HG03108 (cell line): ENCODE measurements around the gene C1QTNF5.
A peak's percentile ranks its signal among the peaks of the same experiment; 100 is the strongest.
"Not testable (repeated sequence)": the region's sequence is repeated elsewhere in the genome, so short reads cannot be mapped to it uniquely, and the experiment has no call there.

Experiments used
- ATAC-seq: cut with Tn5 transposase; IDR thresholded peaks from one replicate; pipeline ENCODE4 v1.9.1; 2021; ENCODE audit warnings: moderate library complexity; ENCODE audit not compliant: unreplicated experiment

The C1QTNF5 gene, protein sequence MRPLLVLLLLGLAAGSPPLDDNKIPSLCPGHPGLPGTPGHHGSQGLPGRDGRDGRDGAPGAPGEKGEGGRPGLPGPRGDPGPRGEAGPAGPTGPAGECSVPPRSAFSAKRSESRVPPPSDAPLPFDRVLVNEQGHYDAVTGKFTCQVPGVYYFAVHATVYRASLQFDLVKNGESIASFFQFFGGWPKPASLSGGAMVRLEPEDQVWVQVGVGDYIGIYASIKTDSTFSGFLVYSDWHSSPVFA

DNA sequence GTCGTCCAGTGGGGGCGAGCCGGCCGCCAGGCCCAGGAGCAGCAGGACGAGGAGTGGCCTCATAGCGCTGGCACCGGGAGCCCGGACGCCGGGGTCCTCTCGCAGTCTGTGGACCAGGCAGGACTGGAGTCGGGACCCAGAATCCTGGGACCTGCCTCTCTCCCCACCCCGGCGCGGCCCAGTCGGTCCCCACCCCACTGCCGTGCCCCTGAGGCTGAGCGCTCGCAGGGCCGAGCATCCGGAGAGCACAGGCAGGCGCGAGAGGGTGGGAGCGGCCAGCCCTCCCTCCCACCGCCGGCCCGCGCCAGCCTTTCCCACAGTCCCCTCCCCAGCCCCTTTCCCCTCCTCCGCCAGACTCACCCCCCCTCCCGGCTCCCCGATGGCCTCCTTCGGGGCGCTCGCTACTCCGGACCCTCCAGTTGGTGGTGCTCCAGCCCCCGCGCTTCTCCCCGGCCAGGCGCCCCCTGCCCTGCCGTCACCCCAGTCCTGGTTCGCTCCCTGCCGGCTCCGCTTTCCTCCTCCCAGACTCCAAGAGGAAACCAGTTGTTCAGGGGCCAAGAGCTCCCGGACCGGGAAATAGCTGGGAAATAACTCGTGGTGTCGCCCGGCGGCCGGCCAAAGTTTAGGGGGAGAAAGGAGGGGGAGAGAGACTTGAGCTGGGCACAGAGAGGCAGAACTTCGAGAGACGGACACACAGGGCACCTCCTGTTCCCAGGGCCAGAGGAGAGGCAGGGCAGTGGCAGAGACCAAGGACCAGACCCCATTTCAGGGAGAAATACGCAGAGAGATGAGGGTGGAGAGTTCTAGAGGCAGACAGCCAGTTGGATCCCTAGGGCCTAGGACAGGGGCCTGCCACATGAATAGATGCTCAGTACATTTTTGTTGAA, at the start of gene C1QTNF5:
C1QTNF5 (minus strand) TSS at position 549 of the 887 bp plus-strand sequence; CDS start at position 63, 486 bp downstream.
- no peak for ATAC-seq

DNA sequence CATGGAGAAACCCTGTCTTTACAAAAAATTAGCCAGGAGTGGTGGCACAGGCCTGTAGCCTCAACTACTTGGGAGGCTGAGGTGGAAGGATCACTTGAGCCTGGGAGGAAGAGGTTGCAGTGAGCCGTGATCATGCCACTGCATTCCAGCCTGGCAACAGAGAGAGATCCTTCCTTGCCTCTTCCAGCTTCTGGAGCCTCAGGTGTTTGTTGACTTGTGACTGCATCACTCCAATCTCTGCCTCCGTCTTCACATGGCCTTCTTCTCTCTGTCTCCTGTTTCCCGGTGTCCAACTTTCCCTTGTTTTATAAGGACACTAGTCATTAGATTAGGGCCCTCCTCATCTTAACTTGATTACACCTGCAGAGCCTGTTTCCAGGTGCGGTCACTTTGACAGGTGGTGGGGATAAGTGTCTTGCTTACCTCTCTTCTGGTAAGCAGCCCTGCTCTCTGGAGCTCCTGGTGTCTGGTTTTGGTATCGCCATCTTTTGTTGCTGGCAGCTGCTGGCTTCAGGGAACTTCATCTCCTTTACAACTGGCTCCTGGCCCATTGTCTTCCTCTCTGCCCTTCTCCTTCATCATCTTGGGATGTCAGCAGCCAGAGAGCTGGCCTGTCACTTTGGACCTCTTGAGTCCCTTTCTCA, 49.0 kb upstream of the C1QTNF5 start:
- ATAC-seq: no peak

DNA sequence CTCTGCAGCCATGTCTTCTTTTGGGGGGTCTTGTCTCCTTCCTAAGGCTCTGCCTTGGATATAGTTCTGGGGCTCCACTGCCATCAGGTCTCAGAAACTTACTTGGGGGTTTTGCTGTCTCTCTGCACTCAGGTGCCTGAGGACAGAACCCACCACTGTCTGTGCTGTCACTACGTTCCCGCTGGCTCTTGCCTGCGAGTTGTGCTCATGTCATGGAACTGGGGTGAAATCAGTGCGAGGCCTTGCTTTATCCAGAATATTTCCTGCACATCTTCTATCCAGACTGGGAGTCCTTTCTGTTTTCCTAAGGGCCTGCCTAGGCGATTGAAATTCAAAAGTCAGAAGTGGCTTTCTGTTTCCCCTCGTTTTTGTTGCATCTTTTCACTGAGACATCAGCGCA, 47.4 kb upstream of the C1QTNF5 start:
- ATAC-seq: no peak

DNA sequence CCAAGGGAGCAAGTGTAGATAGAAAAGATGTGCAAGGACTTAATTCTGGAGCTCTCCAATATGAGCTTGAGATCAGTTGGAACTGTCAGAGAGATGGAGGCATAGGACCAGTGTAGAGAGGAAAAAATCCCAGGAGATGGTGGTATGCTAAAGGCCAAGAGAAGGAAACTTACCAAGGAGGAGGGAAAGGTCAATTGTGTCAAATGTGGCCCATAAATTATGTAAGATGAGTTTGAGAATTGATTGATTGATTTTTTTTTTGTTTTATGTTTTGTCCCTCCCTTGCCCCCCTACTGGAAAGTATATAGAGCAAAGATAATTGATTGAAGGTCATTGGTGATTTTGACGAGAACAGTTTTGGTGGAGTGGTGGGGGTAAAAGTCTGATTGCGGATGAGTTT, 43.6 kb upstream of the C1QTNF5 start:
- ATAC-seq: no peak

DNA sequence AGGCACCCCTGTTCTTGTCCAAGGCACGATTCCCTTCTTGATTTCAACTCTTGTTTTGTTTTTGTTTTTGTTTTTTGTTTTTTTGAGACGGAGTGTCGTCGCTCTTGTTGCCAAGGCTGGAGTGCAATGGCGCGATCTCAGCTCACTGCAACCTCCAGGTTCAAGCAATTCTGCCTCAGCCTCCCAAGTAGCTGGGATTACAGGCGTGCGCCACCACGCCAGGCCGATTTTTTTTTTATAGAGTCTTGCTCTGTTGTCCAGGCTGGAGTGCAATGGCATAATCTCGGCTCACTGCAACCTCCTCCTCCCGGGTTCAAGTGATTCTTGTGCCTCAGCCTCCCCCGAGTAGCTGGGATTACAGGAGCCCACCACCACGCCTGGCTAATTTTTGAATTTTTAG, 41.8 kb upstream of the C1QTNF5 start:
- ATAC-seq: not testable (repeated sequence)

DNA sequence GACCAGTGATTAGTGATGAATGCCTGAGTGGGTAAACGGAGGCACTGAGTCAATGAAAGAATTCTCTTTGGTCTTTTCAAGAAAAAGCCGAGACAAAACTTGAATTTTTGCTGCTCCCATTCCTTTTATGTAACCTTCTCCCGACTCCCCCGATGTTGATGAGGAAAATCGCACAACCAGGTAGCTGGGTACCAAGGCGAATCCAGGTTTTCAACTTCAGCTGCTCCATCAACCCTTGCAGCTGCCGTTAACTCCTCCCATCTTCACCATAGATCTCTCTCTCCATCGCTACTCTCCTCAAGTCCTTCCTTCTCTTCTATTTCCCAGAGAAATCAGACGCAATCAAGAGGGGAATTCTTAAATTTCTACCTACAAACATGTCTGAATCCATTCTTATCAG, 41.4 kb upstream of the C1QTNF5 start:
- ATAC-seq: no peak

DNA sequence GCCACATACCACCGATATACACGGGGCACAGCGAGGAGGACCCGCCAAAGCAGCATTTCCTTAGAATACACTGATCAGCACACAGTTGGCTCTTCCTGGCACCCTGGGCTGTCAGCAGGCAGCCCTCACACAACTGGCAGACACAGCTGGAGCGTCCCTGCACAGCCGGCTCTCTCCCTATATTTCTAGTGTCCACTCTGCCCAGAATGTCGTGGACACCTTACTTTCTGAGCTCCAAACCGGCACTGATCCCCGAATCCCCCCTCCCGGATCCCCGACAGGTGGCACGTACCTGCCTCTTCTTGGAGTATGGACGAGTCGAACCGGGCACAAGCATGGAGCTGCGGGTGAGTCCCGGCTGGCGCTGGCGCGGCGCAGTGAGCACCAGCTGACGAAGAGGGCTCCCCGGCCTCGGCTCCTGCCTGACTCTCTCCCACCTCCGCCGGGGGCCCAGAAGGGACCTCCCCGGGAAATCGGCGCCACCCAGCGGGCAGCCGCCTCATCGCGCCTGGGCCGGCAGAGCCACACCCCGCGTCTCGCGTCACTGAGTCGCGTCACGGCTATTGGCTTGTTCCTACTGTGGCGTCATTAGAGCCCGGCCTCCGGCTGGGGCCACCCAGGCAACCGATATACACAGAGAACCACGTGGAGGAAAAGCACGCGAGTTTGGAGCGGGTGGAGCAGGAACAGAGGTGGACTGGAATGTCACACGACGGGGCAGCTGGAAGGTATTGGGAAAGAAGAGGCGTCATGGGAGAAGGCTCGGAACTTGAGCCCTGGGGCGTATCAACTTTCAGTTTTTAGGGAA, 40.7 kb upstream of the C1QTNF5 start, which contains the start of gene USP2:
USP2 (minus strand) TSS at position 510 of the 808 bp plus-strand sequence. CDS start 8,210 bp downstream, outside the sequence.
- peak; percentile 97 for ATAC-seq

DNA sequence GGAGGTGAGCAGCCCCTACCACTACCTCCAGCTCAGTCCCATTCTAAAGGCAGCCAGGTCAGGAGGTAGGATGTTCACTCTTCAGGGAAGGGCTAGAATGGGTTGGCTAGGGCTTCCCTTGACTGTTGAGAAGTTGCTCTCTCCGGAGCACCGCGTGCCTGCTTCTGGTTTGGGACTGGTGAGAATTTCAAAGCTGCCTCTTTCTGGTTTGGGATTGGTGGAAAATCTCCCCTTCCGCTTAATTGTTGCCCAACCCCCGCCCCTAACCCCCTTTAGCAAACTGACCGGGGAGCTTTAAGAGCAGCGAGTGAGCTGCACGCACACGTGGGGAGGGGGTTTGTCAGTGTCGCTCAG, 40.1 kb upstream of the C1QTNF5 start:
- ATAC-seq: no peak

DNA sequence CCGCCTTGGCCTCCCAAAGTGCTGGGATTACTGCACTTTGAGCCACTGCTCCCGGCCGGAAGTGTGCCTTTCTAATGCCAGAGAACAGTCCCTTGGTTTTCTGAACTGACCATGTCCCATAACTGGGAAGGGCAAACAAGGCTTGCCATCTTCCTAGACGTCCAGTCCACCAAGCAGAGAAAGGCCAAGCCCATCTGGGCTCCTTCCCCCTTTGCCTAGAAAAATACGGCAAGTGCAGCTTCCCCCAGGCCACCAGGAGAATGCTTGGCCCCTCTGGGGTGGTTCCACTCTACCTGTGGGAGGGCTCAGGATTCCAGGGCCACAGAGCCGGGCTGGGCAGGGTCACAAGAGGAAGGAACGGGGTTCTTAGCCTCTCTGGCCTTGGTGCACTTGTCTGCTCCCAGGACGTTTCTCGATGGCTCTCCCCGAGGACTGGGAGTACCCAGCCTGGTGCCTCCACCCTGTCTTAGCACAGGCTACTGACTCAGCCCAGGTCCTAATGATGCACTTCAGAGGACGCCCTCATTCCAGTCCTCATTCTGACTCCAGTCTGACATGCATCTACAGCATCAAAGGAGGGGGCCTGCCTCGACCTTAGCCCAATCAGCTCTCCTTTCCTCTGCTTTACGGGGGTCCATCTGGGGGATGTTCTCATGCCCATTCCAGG, 39.6 kb upstream of the C1QTNF5 start:
- no peak for ATAC-seq

DNA sequence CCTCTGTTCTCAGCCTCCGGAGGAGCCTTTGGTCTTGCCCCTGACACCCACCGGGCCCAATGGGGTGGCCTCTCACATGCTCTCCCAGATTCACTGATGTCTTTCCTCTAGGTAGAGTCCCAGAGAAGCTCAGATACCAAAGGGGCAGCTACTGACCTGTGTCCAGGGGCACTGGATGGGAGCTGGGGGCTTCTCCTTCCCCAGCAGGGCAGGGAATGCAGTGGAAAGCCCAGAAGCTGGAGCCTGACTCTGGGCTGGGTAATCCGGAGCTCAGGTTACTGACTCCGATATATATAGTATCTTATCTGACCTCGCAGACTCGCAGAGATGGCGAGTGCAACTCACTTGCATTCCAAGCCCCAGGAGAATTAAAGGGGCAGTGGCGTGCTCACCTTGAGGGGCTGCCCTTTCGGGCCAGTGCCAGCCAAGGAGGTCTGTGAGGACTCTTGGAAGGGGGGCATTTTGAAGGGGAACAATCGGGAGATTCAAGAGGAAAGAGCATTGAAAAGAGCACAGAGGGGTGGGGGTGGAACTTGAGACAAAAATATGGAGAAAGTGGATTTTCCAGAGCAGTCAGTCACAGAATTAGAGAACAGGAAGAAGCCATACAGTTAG, 38.3 kb upstream of the C1QTNF5 start:
- no peak for ATAC-seq

DNA sequence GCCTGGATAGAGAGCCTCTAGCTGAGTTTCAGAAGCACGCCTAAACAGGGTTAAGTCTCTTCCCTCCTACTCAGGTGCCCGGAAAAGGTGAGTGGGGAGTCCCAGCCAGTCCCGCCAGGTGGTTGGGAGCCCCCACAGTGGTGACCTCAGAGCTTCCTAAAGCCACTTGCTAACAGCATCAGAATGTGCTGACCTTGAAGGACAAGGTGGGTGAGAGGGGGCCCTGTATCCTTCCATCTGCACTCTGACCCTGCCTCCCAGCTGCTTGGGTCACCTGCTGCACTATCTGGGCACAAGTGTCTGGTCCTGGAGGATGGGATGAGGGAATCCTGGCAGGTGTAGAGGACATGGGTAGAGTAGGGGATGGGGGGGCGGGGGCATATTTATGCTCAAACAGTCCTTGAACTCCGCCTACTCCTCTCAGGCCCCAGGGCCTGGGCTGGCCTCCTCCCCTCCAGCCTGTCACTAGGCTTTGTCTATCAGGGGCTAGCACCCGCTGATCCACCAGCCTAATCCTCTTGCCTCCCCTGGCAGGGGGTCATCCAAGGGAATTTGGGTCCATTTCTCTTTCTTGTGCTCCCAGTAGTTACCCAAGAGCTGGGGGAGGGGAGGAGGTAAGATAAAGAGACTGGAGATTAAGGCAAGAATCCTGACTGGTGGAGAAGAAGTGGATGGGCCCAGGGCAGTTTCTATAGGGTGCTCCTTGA, 37.4 kb upstream of the C1QTNF5 start:
- ATAC-seq: no peak

DNA sequence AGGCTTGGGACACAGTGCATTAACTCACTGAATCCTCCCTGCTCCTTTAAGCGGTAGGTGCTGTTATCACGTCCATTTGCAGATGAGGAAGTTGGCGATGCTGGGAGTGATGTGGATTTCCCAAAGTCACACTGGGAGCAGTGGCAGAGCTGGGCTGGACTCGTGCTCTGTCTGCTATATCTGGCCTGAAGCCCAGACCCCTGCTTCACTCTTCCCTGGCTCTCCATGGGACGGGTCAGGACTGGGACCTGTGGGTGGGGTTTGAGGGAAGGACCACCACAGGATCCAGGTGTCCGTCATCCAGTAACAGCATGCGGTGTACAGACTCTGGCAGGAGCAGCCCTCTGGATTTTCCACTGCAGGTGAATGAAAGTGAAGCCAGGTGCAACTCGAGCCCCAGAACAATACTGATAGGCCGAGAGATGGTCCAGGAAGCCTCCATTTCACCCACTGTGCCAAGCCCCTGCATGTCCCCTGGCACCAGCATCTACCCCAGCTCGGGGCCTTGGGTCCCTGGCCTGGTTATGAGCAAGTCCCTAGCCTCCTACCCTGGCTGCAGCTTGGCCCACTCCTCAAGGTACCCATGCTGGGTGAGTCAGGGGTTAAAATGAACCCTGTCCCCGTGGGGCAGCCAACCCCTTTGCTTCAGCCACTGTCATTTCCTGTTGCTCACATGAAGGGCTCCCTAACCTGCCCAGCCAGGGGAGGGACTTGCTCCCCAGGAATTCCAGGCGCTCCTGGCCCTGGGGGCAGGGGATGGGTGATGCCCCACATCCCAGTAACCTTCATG, 36.6 kb upstream of the C1QTNF5 start:
- ATAC-seq: no peak

DNA sequence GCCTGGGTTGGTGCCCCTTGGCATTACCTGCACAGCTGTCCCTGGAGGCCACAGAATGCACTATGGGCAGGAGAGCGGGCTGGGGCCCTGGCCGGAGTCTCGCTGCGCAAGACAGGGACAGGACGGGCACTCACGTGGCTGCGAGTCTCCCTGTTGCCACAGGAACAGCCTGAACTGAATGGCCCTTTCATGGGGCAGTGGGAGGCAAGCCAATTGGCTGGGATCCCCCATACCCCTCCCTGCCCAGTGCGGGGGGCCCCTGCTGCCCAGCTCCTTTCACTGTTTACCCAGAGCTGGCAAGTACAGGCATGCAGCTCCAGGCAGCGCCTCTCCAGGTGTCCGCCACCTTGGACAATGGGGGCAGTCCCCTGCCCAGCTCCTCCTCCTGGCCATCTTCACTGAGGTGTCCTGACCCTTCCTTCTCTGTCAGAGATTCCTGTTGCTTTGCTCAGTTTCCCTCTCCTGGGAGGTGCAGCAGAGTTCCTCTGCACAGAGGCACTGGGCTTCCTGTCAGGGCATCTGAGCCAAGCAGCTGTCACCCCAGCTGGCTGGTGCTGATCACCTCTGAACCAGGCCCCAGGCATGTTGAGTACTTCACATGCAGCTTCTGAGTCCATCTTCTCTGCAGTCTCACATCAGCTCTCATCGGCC, 35.6 kb upstream of the C1QTNF5 start:
- no peak for ATAC-seq

DNA sequence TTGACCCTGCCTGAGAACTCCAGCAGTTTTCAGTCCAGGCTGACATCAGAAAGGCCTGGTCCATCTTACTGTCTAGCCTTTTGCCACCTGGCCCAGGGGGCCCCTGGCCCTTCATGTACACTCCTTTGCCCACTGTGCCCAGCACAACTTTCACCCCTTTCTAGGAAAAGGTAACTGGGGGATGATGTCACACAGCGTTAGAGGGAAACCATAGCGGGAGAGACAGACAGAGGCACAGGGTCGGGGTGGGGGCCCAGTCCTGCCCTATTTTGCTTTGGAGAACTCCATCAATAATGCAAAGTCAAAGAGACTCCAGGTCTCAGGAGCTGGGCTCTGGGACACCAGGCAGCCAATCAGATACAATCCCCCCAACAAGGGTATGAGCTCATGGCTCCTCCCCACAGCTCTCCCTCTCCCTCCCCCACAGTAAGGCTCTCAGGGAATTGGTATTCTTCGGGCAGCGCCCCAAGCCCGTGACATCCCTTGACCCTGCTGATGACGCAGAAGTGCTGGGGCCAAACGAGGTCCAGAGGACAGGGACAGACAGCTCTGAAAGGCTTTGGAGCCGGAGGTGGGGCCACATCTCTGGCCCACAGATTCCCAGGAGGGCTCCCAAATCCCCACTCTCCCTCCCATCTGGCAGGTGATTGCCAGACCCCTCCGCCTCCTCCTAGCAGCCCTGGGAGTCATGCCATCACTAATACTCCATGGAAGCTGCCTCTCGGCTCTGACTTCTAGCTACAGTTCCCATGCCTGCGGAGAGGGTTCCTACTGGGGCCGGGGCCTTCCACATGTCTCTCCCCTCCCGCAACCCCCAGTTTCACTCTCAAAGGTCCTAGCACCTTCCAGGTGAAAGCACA, 34.9 kb upstream of the C1QTNF5 start:
- no peak for ATAC-seq

DNA sequence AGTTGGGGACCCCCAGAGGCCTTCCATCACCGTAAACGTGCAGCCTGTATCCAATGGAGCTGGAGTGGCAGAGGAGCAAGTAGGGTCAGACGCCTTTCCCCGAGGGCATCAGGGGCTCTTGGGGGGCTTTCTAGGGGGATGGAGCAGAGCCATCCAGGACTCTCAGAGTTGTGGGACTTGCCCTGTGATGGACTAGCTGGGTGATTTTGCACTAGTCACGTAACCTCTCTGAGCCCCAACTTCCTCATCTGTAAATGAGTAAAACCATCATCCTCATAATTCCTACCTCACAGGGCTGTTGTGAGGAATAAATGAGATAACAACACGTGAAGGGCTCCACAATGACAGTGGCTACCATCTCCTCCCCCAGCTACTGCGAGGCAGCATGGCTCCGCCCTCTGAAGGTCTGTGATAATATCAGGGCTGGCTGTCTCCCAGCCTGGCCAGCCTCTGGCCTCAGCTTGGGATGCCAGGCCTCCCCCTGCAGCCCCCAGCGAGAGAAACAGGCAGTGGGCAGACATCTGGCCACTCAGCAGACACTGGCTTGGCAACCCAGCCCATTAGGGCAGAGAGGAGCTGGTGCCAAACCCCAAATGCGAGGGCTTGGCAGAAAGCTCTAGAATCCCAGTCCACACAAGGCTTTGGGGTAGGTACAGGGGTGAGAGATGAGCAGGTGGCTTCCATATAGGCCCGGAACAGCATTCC, 34.1 kb upstream of the C1QTNF5 start:
- ATAC-seq: no peak

DNA sequence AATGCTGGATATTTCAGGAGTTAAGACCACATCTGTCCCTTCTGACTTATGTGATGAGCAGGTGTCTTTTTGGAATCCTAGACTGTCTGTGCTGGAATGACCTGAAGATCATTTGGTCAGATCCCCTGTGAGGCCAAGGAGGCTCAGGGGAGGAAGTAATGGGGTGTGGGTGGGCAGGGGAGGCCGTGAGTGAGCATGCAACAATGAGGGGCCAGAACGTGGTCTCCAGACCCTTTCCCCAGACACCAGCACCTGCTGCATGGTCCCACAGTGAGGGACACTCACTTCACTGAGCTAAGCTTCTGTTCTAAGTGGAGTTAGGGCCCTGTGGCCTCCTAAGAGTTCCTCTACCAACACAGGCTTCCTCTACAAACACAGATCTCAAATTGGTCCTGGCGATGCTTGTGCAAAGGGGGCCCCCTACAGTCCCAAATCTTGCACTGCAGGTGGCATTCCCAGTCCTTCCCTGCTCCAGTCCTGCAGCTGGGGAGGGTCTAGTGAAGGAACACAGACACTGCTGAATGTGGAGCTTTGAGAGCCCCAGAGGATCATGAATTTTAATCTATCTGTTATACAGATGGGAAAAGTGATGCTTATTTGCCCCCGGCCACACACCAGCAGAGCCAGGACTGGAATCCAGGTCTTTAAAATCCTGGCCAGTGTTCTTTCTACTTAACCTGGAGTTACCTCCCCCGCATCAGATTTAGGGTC, 33.4 kb upstream of the C1QTNF5 start:
- ATAC-seq: no peak
